ENCODE data around the gene B3GNT4. TPM values are rescaled to one million over a fixed set of nuclear protein-coding genes. Genes with fewer than 3 reads are reported as not detected.

The B3GNT4 gene
- total and polyA plus RNA-seq, 11 donors, result 0.11 to 0.27 TPM; not detected in 9

- no peak for ATAC-seq
- no peak overlapping the region for H3K27ac ChIP-seq
- H3K4me1 ChIP-seq, result no peaks in the 10 kb centered on the region
- H3K27me3 ChIP-seq, result peaks cover 0 to 14% (median 3%) of the 10 kb centered on the region in 9 donors
- WGBS, 4 donors, result 59 to 70% (median 67%) methylated on average over 1 of the region's 1 CpG
- TF ChIP-seq CTCF (IDR thresholded peaks at IDR 0.05), result no peak
- TF ChIP-seq POLR2A (IDR thresholded peaks at IDR 0.05), result no peak
- intact Hi-C loops (cut with DNase I), result loop anchor here in 4 of 10 donors (5.0 to 10.0 kb wide), 4 partner anchors 60 to 143 kb away; no protein-coding TSS in a partner anchor
- DNase-seq, result no peak
- H3K4me3 ChIP-seq, result no peak overlapping the region
- no peaks in the 10 kb centered on the region for H3K36me3 ChIP-seq
- peaks cover 0 to 5% (median 0%) of the 10 kb centered on the region in 12 donors for H3K9me3 ChIP-seq
Measured at GRCh38 chr12:122194804-122195203, 8.7 kb upstream of the B3GNT4 start.

DNA sequence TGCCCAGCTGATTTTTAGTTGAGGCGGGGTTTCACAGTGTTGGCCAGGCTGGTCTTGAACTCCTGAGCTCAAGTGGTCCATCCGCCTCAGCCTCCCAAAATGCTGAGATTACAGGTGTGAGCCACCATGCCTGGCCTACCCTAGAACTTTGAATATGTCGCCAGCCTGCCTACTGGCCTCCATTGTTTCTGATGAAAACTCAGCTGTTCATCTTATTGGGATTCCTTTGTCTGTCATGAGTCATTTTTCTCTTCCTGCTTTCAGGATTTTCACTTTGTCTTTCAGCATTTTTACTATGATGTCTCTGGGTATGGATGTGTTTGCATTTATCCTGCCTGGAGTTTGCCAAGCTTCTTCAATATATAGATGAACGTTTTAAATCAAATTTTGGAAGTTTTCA, 8.1 kb upstream of the B3GNT4 start:
- DNase-seq, result no peak
- 89 to 94% (median 92%) methylated on average over 4 of the region's 4 CpGs for WGBS, 4 donors
- no peak for ATAC-seq
- no peak overlapping the region for H3K27ac ChIP-seq
- peaks cover 0 to 20% (median 7%) of the 10 kb centered on the region in 9 donors for H3K27me3 ChIP-seq
- no peak overlapping the region for H3K4me3 ChIP-seq
- peaks cover 0 to 5% (median 0%) of the 10 kb centered on the region in 12 donors for H3K9me3 ChIP-seq
- no peaks in the 10 kb centered on the region for H3K4me1 ChIP-seq
- intact Hi-C loops (cut with DNase I), result loop anchor here in 3 of 10 donors (10.0 kb wide), 2 partner anchors 61 to 141 kb away; no protein-coding TSS in a partner anchor
- TF ChIP-seq CTCF (IDR thresholded peaks at IDR 0.05) (no peak), POLR2A (IDR thresholded peaks at IDR 0.05) (no peak)
- H3K36me3 ChIP-seq, result no peaks in the 10 kb centered on the region

- DNase-seq (no peak), ATAC-seq (no peak)
- no peak for TF ChIP-seq CTCF (IDR thresholded peaks at IDR 0.05)
- TF ChIP-seq POLR2A (IDR thresholded peaks at IDR 0.05), result no peak
- Histone ChIP-seq H3K9me3 (peaks cover 0 to 5% (median 0%) of the 10 kb centered on the region in 12 donors), H3K4me1 (peaks cover 0 to under 1% (median 0%) of the 10 kb centered on the region in 12 donors), H3K27me3 (peaks cover 8 to 42% (median 24%) of the 10 kb centered on the region in 9 donors), H3K36me3 (no peaks in the 10 kb centered on the region), H3K4me3 (no peak overlapping the region), H3K27ac (no peak overlapping the region)
- intact Hi-C loops (cut with DNase I), result loop anchor here in 3 of 10 donors (10.0 kb wide), 2 partner anchors 63 to 143 kb away; no protein-coding TSS in a partner anchor
- 30 to 35% (median 32%) methylated on average over 1 of the region's 1 CpG for WGBS, 4 donors
Measured at GRCh38 chr12:122197612-122197966, 5.9 kb upstream of the B3GNT4 start.

GRCh38 chr12:122199484-122200355, 3.8 kb upstream of the B3GNT4 start:
- TF ChIP-seq CTCF (IDR thresholded peaks at IDR 0.05), result no peak
- no peak for TF ChIP-seq POLR2A (IDR thresholded peaks at IDR 0.05)
- Histone ChIP-seq H3K4me3 (no peak overlapping the region), H3K27me3 (peaks cover 19 to 62% (median 42%) of the 10 kb centered on the region in 9 donors), H3K36me3 (no peaks in the 10 kb centered on the region), H3K9me3 (peaks cover 0 to 5% (median 0%) of the 10 kb centered on the region in 12 donors), H3K4me1 (peaks cover 0 to 20% (median 11%) of the 10 kb centered on the region in 12 donors), H3K27ac (no peak overlapping the region)
- 87 to 90% (median 90%) methylated on average over 23 to 29 of the region's 29 CpGs for whole genome bisulfite sequencing, 4 donors
- intact Hi-C loops (cut with DNase I), result loop anchor here in 4 of 10 donors (10.0 kb wide), 3 partner anchors 65 to 285 kb away; partner anchors contain the start of gene CFAP251 (in 1 of the 4)
- DNase-seq (no peak), ATAC-seq (no peak)

Data from heart left ventricle (tissue), 16 donors.